GM12891 (cell line): ENCODE measurements around the gene KIF4B.

Source experiments
- DNase-seq: peaks from one replicate; pipeline ENCODE4 v3.0.0; 2011; ENCODE audit warnings: low spot score; ENCODE audit not compliant: insufficient read length
- FAIRE-seq: peaks from 2 replicates; lab custom pipeline; 2011; peaks lifted over from hg19 to GRCh38; lab: Jason Lieb, UNC
- PAX5 ChIP-seq: IDR thresholded peaks from 2 replicates; pipeline ENCODE4 v1.6.1; 2011; ENCODE audit warnings: low read length, moderate library complexity, mild to moderate bottlenecking; ENCODE audit not compliant: insufficient read depth, severe bottlenecking
- POLR2A ChIP-seq: IDR thresholded peaks from 2 replicates; pipeline ENCODE4 v1.6.1; 2011; ENCODE audit warnings: low read depth, low read length, control low read depth
- POLR2AphosphoS5 ChIP-seq: IDR thresholded peaks from 2 replicates; pipeline ENCODE4 v1.6.1; 2011; ENCODE audit warnings: low read depth, low read length, control low read depth
- POU2F2 ChIP-seq: IDR thresholded peaks from 2 replicates; pipeline ENCODE4 v1.6.1; 2011; ENCODE audit warnings: low read depth, mild to moderate bottlenecking, control low read depth, low read length, moderate library complexity
- SPI1 ChIP-seq: IDR thresholded peaks from 2 replicates; pipeline ENCODE4 v1.6.1; 2011; ENCODE audit warnings: low read depth, low read length, control low read depth
- TAF1 ChIP-seq: IDR thresholded peaks from 2 replicates; pipeline ENCODE4 v1.6.1; 2011; ENCODE audit warnings: low read depth, low read length, control low read depth

Gene KIF4B

GRCh38 chr5:155064580-155064979 is 51.0 kb downstream of the KIF4B start:
- FAIRE-seq: no peak
- TF ChIP-seq SPI1 (peak; percentile 91), POLR2A (no peak), POLR2AphosphoS5 (no peak)
- DNase-seq: no peak

GRCh38 chr5:155066886-155067595 is 53.5 kb downstream of the KIF4B start:
- DNase-seq (no peak), FAIRE-seq (no peak)
- TF ChIP-seq POLR2A: no peak
- no peak for TF ChIP-seq SPI1
- no peak for TF ChIP-seq TAF1
- no peak for TF ChIP-seq POU2F2
- TF ChIP-seq POLR2AphosphoS5: no peak
- TF ChIP-seq PAX5: no peak
